NT2/D1 (cell line): ENCODE results near the gene C18orf32.

Experiments
- SUZ12 ChIP-seq: IDR thresholded peaks from 2 replicates; pipeline ENCODE4 v1.6.1; 2011; ENCODE audit not compliant: insufficient read length, insufficient read depth; ENCODE audit errors: extremely low read depth
- YY1 ChIP-seq: IDR thresholded peaks from 2 replicates; pipeline ENCODE4 v1.6.1; 2011; ENCODE audit not compliant: insufficient read length, insufficient read depth
- ZNF274 ChIP-seq: IDR thresholded peaks from 2 replicates; pipeline ENCODE4 v1.6.1; 2011; ENCODE audit warnings: mild to moderate bottlenecking, low read depth, low read length

DNA sequence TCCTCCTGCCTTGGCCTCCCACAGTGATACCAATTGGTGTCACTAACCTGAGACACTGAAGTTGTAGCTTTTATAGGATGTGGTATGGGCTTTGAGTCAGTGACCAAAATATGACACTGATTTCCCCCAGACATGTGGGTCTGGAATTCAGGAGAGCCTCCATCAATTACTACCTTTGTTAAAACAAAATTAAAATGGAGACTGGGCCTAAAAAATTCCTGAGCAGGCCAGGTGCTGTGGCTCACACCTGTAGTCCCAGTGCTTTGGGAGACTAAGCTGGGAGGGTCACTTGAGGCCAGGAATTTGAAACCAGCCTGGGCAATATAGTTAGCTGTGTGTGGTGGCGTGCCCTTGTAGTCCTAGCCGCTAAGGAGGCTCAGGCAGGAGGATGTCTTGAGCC, 37.9 kb upstream of the C18orf32 start:
- TF ChIP-seq YY1, result no peak
- TF ChIP-seq ZNF274, result no peak
- no peak for TF ChIP-seq SUZ12
